Calu3 (cell line): ENCODE data around the gene CYB561A3. TPM values are rescaled to one million over a fixed set of nuclear protein-coding genes. Genes with fewer than 3 reads are reported as not detected.

Source experiments
- BruUV-seq: library from RNA; stranded (reverse); fragments of 400-500 nt; replicated peaks from 2 replicates; lab custom pipeline; 2021; lab: Mats Ljungman, UMichigan
- CTCF ChIA-PET: fragments of 300-600 bp; sonication (Branson Sonifier 250); formaldehyde crosslinking; loops from one replicate; lab custom pipeline; 2022; ENCODE audit warnings: antibody characterized with exemption; lab: Charles Lee
- DNase-seq: peaks from one replicate; pipeline ENCODE4 v3.0.0; 2022
- H3K27ac Mint-ChIP-seq: one replicate; pipeline ENCODE4 v1.8.0; 2022; ENCODE audit warnings: mixed read lengths; ENCODE audit not compliant: unreplicated experiment
- H3K27me3 Mint-ChIP-seq: one replicate; pipeline ENCODE4 v1.8.0; 2022; ENCODE audit warnings: mixed read lengths; ENCODE audit not compliant: unreplicated experiment
- H3K36me3 Mint-ChIP-seq: one replicate; pipeline ENCODE4 v1.8.0; 2022; ENCODE audit warnings: mild to moderate bottlenecking, moderate library complexity, mixed read lengths; ENCODE audit not compliant: insufficient read depth, unreplicated experiment
- H3K4me1 Mint-ChIP-seq: one replicate; pipeline ENCODE4 v1.8.0; 2022; ENCODE audit warnings: mild to moderate bottlenecking, low read depth, mixed read lengths; ENCODE audit not compliant: unreplicated experiment
- H3K4me3 Mint-ChIP-seq: one replicate; pipeline ENCODE4 v1.8.0; 2022; ENCODE audit warnings: mild to moderate bottlenecking, low read depth, moderate library complexity, mixed read lengths; ENCODE audit not compliant: unreplicated experiment
- H3K9me3 Mint-ChIP-seq: one replicate; pipeline ENCODE4 v1.8.0; 2022; ENCODE audit warnings: low read depth, mixed read lengths; ENCODE audit not compliant: unreplicated experiment
- intact Hi-C: fragments of 100-400 bp; cut with micrococcal nuclease; formaldehyde crosslinking; loops from one replicate; pipeline ENCODE4 v1.10.0; 2022; ENCODE audit not compliant: unreplicated experiment
- total RNA-seq: library from RNA; stranded (reverse); gene quantifications from 2 replicates; pipeline ENCODE4 v1.2.3, GENCODE V29; 2022
- TF ChIP-seq, protein P1 (sequence below): fragments of 200-600 bp; IDR thresholded peaks from one replicate; pipeline ENCODE4 v1.8.0; 2022; ENCODE audit warnings: antibody characterized with exemption; ENCODE audit not compliant: unreplicated experiment

Gene CYB561A3
- total RNA-seq, 1 experiment from 2014 or later = 39.2 TPM

DNA sequence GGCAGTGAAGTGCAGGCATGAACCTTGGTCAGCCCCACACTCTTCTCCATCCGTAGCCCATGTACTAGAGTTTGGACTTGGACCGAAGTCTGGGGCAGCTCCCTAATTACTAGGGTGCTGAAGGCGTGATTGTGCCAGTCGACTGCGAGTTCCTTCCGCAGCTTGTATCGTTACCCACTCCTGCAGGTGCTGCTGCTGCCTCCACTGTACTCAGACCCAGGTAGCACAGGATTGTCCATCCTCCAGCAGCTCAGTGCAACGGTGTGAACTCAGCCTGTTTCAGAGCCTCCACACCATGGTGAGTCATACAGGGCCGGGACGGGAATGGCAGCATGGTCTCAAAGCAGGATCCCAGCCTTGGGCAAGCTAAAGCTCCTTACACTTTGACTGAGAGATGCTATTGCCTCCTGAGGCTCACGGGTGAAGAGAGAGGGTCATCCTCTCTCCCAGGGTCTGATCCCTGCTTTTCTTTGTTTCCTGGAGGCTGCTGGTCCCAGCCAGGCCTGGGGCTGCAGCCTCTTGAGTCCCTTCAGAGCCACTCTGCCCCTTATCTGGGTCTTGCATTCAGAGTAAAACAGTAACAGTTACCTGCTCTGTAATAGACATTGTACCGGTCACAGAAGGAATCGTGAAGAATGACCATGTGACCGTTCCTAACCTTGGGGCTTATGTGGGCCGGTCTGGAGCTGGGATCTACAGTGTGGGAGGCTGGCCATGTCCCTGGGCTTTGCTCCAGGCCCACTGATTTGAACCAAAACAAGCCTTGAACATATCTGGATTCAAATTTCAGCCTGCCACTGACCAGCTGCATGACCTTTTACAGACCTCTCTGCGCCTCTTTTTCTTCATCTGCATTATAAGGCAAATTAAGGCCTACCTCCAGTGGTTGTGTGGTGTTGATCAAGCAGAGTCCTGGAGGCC is 27.0 kb downstream of the CYB561A3 start:
- intact Hi-C loops = loop anchor here (10.0 kb wide), 1 partner anchor 80 kb away; no protein-coding TSS in a partner anchor
- Mint-ChIP-seq H3K27me3 (no peaks in the 10 kb centered on the region), H3K36me3 (peaks cover 49% of the 10 kb centered on the region), H3K4me1 (peaks cover 13% of the 10 kb centered on the region), H3K27ac (no peak overlapping the region), H3K4me3 (peak overlapping the region; percentile 87), H3K9me3 (no peaks in the 10 kb centered on the region)
- DNase-seq = peak; percentile 10
- CTCF ChIA-PET = interaction anchor here (2.2 kb wide), 1 partner anchor 51 kb away, joined by 8 read pairs; no protein-coding TSS in a partner anchor
- BruUV-seq = no TSS peak
- TF ChIP-seq, protein P1, sequence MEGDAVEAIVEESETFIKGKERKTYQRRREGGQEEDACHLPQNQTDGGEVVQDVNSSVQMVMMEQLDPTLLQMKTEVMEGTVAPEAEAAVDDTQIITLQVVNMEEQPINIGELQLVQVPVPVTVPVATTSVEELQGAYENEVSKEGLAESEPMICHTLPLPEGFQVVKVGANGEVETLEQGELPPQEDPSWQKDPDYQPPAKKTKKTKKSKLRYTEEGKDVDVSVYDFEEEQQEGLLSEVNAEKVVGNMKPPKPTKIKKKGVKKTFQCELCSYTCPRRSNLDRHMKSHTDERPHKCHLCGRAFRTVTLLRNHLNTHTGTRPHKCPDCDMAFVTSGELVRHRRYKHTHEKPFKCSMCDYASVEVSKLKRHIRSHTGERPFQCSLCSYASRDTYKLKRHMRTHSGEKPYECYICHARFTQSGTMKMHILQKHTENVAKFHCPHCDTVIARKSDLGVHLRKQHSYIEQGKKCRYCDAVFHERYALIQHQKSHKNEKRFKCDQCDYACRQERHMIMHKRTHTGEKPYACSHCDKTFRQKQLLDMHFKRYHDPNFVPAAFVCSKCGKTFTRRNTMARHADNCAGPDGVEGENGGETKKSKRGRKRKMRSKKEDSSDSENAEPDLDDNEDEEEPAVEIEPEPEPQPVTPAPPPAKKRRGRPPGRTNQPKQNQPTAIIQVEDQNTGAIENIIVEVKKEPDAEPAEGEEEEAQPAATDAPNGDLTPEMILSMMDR = no peak

DNA sequence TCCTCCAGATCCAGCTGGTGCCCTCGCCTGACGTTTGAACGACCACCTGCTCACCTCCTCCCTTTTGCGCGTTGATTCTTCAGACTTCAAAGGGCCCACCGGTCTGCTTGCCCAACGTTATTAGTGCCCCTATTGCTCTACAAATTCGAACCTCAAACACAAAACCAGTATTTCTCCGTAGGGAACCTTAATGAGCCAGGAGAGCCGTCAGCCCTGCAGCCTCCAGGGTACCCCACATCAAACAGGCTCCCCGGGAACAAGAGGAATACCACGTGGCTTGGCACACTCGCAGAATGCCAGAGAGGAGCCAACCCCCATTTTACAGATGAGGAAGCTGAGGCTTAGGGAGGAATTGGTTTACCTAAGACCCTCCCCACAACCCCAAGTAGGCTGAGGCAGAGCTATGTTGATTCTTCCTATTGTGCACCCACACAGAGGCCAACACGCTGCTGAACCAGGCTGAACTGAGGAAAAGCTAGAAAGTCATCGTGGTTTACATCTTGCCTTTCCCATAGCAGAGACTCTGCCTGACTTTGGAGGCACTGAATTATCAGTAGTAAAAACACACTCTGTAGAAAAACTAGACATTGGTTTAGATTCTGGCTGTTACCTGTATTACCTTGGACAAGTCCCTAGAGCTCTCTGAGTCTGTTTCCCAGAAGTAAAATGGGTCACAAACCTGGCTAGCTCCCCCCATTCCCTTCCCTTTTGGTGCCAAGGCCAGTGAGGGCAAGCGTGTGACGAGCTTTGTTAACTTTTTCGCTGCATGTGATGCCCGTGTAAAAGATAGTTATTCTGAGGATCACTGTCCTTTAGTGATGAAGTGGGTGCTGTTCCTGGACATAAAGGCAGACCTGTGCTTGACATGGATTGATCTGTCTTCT is 27.9 kb downstream of the CYB561A3 start:
- peaks cover 13% of the 10 kb centered on the region for H3K4me1 Mint-ChIP-seq
- intact Hi-C loops = loop anchor here (10.0 kb wide), 1 partner anchor 79 kb away; no protein-coding TSS in a partner anchor
- H3K27me3 Mint-ChIP-seq = no peaks in the 10 kb centered on the region
- H3K27ac Mint-ChIP-seq = peak overlapping the region; percentile 90
- TF ChIP-seq, protein P1 = no peak
- H3K4me3 Mint-ChIP-seq = peak overlapping the region; percentile 87
- DNase-seq = no peak
- no peaks in the 10 kb centered on the region for H3K9me3 Mint-ChIP-seq
- CTCF ChIA-PET = interaction anchor here (2.2 kb wide), 1 partner anchor 52 kb away, joined by 8 read pairs; no protein-coding TSS in a partner anchor
- peaks cover 50% of the 10 kb centered on the region for H3K36me3 Mint-ChIP-seq
- BruUV-seq = TSS peak; percentile 84

DNA sequence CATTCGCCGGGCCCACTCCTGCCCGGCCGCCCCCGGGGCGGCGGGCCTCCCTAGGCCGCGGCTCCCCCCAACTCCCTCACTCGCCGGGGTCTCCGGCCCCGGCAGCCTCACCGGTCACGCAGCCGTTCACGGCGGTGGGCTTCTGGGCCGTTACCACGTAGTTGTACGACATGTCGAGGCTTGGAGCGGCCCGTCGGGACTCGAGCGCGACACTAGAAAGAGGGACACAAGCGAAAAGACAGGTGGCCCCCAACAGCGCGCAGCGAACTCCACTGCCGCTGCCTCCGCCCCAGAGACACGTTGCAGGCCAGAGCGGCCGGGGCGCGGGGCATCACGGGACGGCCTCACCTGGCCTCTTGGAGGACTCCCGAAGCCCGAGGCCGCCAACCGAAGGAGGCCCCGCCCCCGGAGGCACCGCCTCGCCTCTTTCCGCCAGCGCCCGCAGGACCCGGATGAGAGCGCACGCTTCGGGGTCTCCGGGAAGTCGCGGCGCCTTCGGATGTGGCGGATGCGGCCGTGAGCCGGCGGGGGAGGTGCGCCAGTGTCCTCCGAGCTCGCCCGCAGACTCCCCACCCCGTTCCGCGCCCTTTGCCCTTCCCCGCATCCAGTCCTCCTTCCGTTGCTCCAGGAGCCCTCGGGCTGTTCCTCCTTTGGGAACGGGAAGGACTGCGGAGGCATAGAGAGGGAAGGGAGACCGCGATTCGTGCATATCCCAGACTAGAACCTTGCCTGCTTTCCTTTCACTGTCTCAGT is 28.7 kb downstream of the CYB561A3 start, which contains the start of the genes DDB1 and TKFC:
Gene DDB1 (minus strand): TSS at position 309 of the 753 bp plus-strand sequence. CDS start 137 bp downstream, at position 172.
Gene TKFC (plus strand): TSS at position 432 of the 753 bp plus-strand sequence. CDS start 1,501 bp downstream, outside the sequence.
- peak; percentile 98 for DNase-seq
- no peaks in the 10 kb centered on the region for H3K27me3 Mint-ChIP-seq
- peak within 1 kb of the TSS; percentile 90 for H3K27ac Mint-ChIP-seq
- H3K36me3 Mint-ChIP-seq = peaks cover 55% of the 10 kb centered on the region
- intact Hi-C loops = loop anchor here (10.0 kb wide), 1 partner anchor 78 kb away; no protein-coding TSS in a partner anchor
- BruUV-seq = no TSS peak
- peaks cover 13% of the 10 kb centered on the region for H3K4me1 Mint-ChIP-seq
- no peaks in the 10 kb centered on the region for H3K9me3 Mint-ChIP-seq
- CTCF ChIA-PET = interaction anchor here (2.2 kb wide), 1 partner anchor 53 kb away, joined by 8 read pairs; no protein-coding TSS in a partner anchor
- peak within 1 kb of the TSS; percentile 87 for H3K4me3 Mint-ChIP-seq
- TF ChIP-seq, protein P1 = no peak
